Chondrocyte (in vitro differentiated cells): ENCODE measurements around the gene PCMTD2. TPM values are rescaled to one million over a fixed set of nuclear protein-coding genes. Genes with fewer than 3 reads are reported as not detected.

Experiments
- DNase-seq: peaks from one replicate; pipeline ENCODE4 v3.0.0; 2021; ENCODE audit warnings: mixed read lengths, low spot score
- H3K27ac Mint-ChIP-seq: one replicate; pipeline ENCODE4 v1.8.0; 2021; ENCODE audit warnings: mild to moderate bottlenecking, moderate library complexity, mixed read lengths; ENCODE audit not compliant: unreplicated experiment
- H3K27me3 Mint-ChIP-seq: 2 replicates; pipeline ENCODE4 v1.8.0; 2021; ENCODE audit warnings: low read depth, mixed read lengths
- H3K36me3 Mint-ChIP-seq: 2 replicates; pipeline ENCODE4 v1.8.0; 2021; ENCODE audit warnings: low read depth, mixed read lengths
- H3K4me1 Mint-ChIP-seq: 2 replicates; pipeline ENCODE4 v1.8.0; 2021; ENCODE audit warnings: low read depth, mild to moderate bottlenecking, mixed read lengths
- H3K4me3 Mint-ChIP-seq: one replicate; pipeline ENCODE4 v1.8.0; 2021; ENCODE audit warnings: mild to moderate bottlenecking, moderate library complexity, mixed read lengths; ENCODE audit not compliant: unreplicated experiment
- H3K9me3 Mint-ChIP-seq: 2 replicates; pipeline ENCODE4 v1.8.0; 2021; ENCODE audit warnings: low read depth, mixed read lengths
- CTCF ChIP-seq: fragments of 200-600 bp; sonication (generic); IDR thresholded peaks from 2 replicates; pipeline ENCODE4 v1.5.0; 2021; ENCODE audit warnings: antibody characterized with exemption, mild to moderate bottlenecking, moderate library complexity
- total RNA-seq: library from RNA; stranded (reverse); gene quantifications from 3 replicates; pipeline ENCODE4 v1.2.1, GENCODE V29; 2021

PCMTD2 gene
- total RNA-seq, 1 donor from 2014 or later, result 38.1 TPM

DNA sequence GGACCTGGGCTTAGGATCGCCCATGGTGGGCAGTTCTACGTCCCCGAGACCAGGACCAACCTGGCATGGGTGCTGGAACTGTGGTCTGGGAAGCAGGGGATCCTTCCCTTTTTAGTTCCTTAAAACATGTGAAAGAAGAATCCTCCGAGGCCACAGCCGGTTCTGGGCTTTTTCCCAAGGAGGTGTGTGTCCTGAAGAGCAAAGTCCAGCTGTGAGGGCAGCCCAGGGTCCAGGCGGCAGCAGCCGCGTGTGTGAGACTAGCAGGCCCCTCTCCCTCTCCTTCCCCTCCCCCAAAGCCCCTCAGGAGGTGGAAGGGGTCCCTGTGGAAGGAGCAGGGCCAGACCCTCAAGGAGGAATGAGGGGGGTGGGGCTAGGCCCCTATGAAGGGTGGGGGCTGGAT is 35.1 kb upstream of the PCMTD2 start:
- DNase-seq, result no peak
- H3K27ac Mint-ChIP-seq, result no peak overlapping the region
- TF ChIP-seq CTCF, result no peak
- peaks cover 38% of the 10 kb centered on the region for H3K4me1 Mint-ChIP-seq
- no peaks in the 10 kb centered on the region for H3K9me3 Mint-ChIP-seq
- H3K36me3 Mint-ChIP-seq, result no peaks in the 10 kb centered on the region
- H3K4me3 Mint-ChIP-seq, result no peak overlapping the region
- peaks cover 15% of the 10 kb centered on the region for H3K27me3 Mint-ChIP-seq

GRCh38 chr20:64220891-64221527 is 34.5 kb upstream of the PCMTD2 start:
- H3K36me3 Mint-ChIP-seq, result no peaks in the 10 kb centered on the region
- peaks cover 15% of the 10 kb centered on the region for H3K27me3 Mint-ChIP-seq
- no peak overlapping the region for H3K27ac Mint-ChIP-seq
- peaks cover 38% of the 10 kb centered on the region for H3K4me1 Mint-ChIP-seq
- H3K9me3 Mint-ChIP-seq, result no peaks in the 10 kb centered on the region
- H3K4me3 Mint-ChIP-seq, result no peak overlapping the region
- no peak for DNase-seq
- no peak for TF ChIP-seq CTCF

- no peak for DNase-seq
- H3K4me1 Mint-ChIP-seq, result peaks cover 38% of the 10 kb centered on the region
- no peak for TF ChIP-seq CTCF
- peaks cover 15% of the 10 kb centered on the region for H3K27me3 Mint-ChIP-seq
- no peak overlapping the region for H3K27ac Mint-ChIP-seq
- H3K9me3 Mint-ChIP-seq, result no peaks in the 10 kb centered on the region
- H3K36me3 Mint-ChIP-seq, result no peaks in the 10 kb centered on the region
- H3K4me3 Mint-ChIP-seq, result no peak overlapping the region
Observed at GRCh38 chr20:64222291-64222735, 33.2 kb upstream of the PCMTD2 start.

GRCh38 chr20:64222851-64223525 is 32.6 kb upstream of the PCMTD2 start:
- no peak for DNase-seq
- H3K4me1 Mint-ChIP-seq, result peaks cover 38% of the 10 kb centered on the region
- H3K9me3 Mint-ChIP-seq, result no peaks in the 10 kb centered on the region
- no peak overlapping the region for H3K4me3 Mint-ChIP-seq
- peaks cover 12% of the 10 kb centered on the region for H3K27me3 Mint-ChIP-seq
- H3K36me3 Mint-ChIP-seq, result no peaks in the 10 kb centered on the region
- TF ChIP-seq CTCF, result no peak
- H3K27ac Mint-ChIP-seq, result no peak overlapping the region

GRCh38 chr20:64223526-64224067 is 32.0 kb upstream of the PCMTD2 start:
- no peak for DNase-seq

More at GRCh38 chr20:64223526-64224067, 32.0 kb upstream of the PCMTD2 start:
- Mint-ChIP-seq H3K9me3 (no peaks in the 10 kb centered on the region), H3K4me1 (peaks cover 38% of the 10 kb centered on the region), H3K36me3 (no peaks in the 10 kb centered on the region), H3K4me3 (no peak overlapping the region), H3K27me3 (peaks cover 9% of the 10 kb centered on the region), H3K27ac (peak overlapping the region; percentile 89)
- TF ChIP-seq CTCF, result peak; percentile 51
